Esophagus muscularis mucosa (tissue), 4 donors: ENCODE measurements around the gene FEZF1. TPM values are rescaled to one million over a fixed set of nuclear protein-coding genes. Genes with fewer than 3 reads are reported as not detected.

Experiments
- DNase-seq: peaks from one replicate; pipeline ENCODE4 v3.0.0-alpha.2; 2017; ENCODE audit errors: extremely low spot score
- H3K27ac ChIP-seq, 4 donors: fragments of 200-600 bp; sonication (generic); replicated peaks in 1 of 4; 1 replicate in 3 of 4; 2 replicates in 1 of 4; pipeline ENCODE4 v1.5.1; 2016 to 2019; ENCODE audit warnings: mild to moderate bottlenecking in 1 of 4
- H3K27me3 ChIP-seq, 4 donors: fragments of 200-600 bp; sonication (generic); one replicate each; pipeline versions ENCODE4 v1.5.1 to v1.6.0; 2016 to 2019
- H3K36me3 ChIP-seq, 4 donors: fragments of 200-600 bp; sonication (generic); one replicate each; pipeline ENCODE4 v1.5.1; 2016 to 2019
- H3K4me1 ChIP-seq, 4 donors: fragments of 200-600 bp; sonication (generic); one replicate each; pipeline ENCODE4 v1.5.1; 2016 to 2019
- H3K4me3 ChIP-seq, 4 donors: fragments of 200-600 bp; sonication (generic); 1 replicate in 2 of 4; 2 replicates in 2 of 4; pipeline ENCODE4 v1.5.1; 2016 to 2019; ENCODE audit warnings: mild to moderate bottlenecking in 4 of 4, moderate library complexity in 1 of 4
- H3K9me3 ChIP-seq, 4 donors: fragments of 200-600 bp; sonication (generic); 1 replicate in 3 of 4; 2 replicates in 1 of 4; pipeline ENCODE4 v1.5.1; 2016 to 2019
- CTCF ChIP-seq, 3 experiments: fragments of 200-600 bp in 2 of 3; fragments of 450-650 bp in 1 of 3; sonication (generic) in 2 of 3; IDR thresholded peaks; one replicate each; pipeline ENCODE4 v1.5.1; 2017 to 2019; ENCODE audit warnings: antibody characterized with exemption in 3 of 3, mild to moderate bottlenecking in 2 of 3, moderate library complexity in 1 of 3
- EP300 ChIP-seq: sonication (generic); formaldehyde crosslinking; IDR thresholded peaks from one replicate; pipeline ENCODE4 v1.6.1; 2017; ENCODE audit warnings: antibody characterized with exemption
- POLR2A ChIP-seq: fragments of 450-650 bp; IDR thresholded peaks from one replicate; pipeline ENCODE4 v1.6.1; 2017; ENCODE audit warnings: antibody characterized with exemption, moderate library complexity, mild to moderate bottlenecking, low read depth
- POLR2AphosphoS5 ChIP-seq, 2 donors: sonication (generic); formaldehyde crosslinking; IDR thresholded peaks; one replicate each; pipeline ENCODE4 v1.6.1; 2017; ENCODE audit warnings: antibody characterized with exemption in 2 of 2
- WGBS: methylation state at CpG from one replicate; pipeline ENCODE4 v1.1.5; 2018; 5-methylcytosine and 5-hydroxymethylcytosine counted together
- intact Hi-C: fragments of 100-400 bp; cut with DNase I; formaldehyde crosslinking; loops from one replicate; pipeline ENCODE4 v1.15.1; 2023
- total RNA-seq, 4 donors: library from RNA; depleted of rRNA; stranded (reverse); fragments of >200 nt; gene quantifications; one replicate each; pipeline versions ENCODE4 v1.1.0 to v1.2.1, GENCODE V29; 2016

The FEZF1 gene
- total RNA-seq, 4 donors from 2014 or later: not detected

GRCh38 chr7:122327969-122328368 is 23.4 kb upstream of the FEZF1 start:
- no peak overlapping the region for H3K27ac ChIP-seq
- no peak overlapping the region for H3K4me3 ChIP-seq
- H3K36me3 ChIP-seq: peaks cover 0 to 4% (median 0%) of the 10 kb centered on the region in 4 donors
- H3K27me3 ChIP-seq: no peaks in the 10 kb centered on the region
- H3K9me3 ChIP-seq: no peaks in the 10 kb centered on the region
- intact Hi-C loops: no loop called here
- DNase-seq: no peak
- no peak for TF ChIP-seq POLR2AphosphoS5 (IDR thresholded peaks at IDR 0.05)
- TF ChIP-seq POLR2A: no peak
- no peak for TF ChIP-seq CTCF (IDR thresholded peaks at IDR 0.05)
- TF ChIP-seq EP300: no peak
- WGBS: 76% methylated on average over 3 of the region's 3 CpGs
- no peaks in the 10 kb centered on the region for H3K4me1 ChIP-seq

- H3K27ac ChIP-seq: no peak overlapping the region
- DNase-seq: no peak
- intact Hi-C loops: no loop called here
- WGBS: 11% methylated on average over 50 of the region's 71 CpGs
- H3K4me3 ChIP-seq: peak overlapping the region; percentile 6 to 21 (median 17)
- TF ChIP-seq POLR2AphosphoS5 (IDR thresholded peaks at IDR 0.05) (no peak), POLR2A (no peak), EP300 (no peak), CTCF (IDR thresholded peaks at IDR 0.05) (no peak)
- peaks cover 11 to 33% (median 30%) of the 10 kb centered on the region in 4 donors for H3K4me1 ChIP-seq
- H3K9me3 ChIP-seq: no peaks in the 10 kb centered on the region
- H3K27me3 ChIP-seq: peaks cover 3 to 57% (median 54%) of the 10 kb centered on the region in 4 donors
- no peaks in the 10 kb centered on the region for H3K36me3 ChIP-seq
Observed at GRCh38 chr7:122316467-122317388, 12.2 kb upstream of the FEZF1 start.

- H3K4me3 ChIP-seq: peak overlapping the region in 3 of 4 donors; percentile 6 to 21 (median 21)
- TF ChIP-seq POLR2AphosphoS5 (IDR thresholded peaks at IDR 0.05): no peak
- TF ChIP-seq EP300: no peak
- no peak for TF ChIP-seq CTCF (IDR thresholded peaks at IDR 0.05)
- TF ChIP-seq POLR2A: no peak
- no peaks in the 10 kb centered on the region for H3K9me3 ChIP-seq
- H3K4me1 ChIP-seq: peaks cover 13 to 40% (median 32%) of the 10 kb centered on the region in 4 donors
- H3K27me3 ChIP-seq: peaks cover 3 to 65% (median 62%) of the 10 kb centered on the region in 4 donors
- H3K27ac ChIP-seq: no peak overlapping the region
- no peaks in the 10 kb centered on the region for H3K36me3 ChIP-seq
- DNase-seq: no peak
- intact Hi-C loops: no loop called here
- 15% methylated on average over 21 of the region's 25 CpGs for WGBS
Observed at GRCh38 chr7:122315507-122316466, 11.2 kb upstream of the FEZF1 start.

GRCh38 chr7:122314284-122314683 is 9.7 kb upstream of the FEZF1 start:
- intact Hi-C loops: no loop called here
- no peak for DNase-seq
- TF ChIP-seq POLR2AphosphoS5 (IDR thresholded peaks at IDR 0.05): no peak
- no peak for TF ChIP-seq POLR2A
- TF ChIP-seq CTCF (IDR thresholded peaks at IDR 0.05): no peak
- no peak for TF ChIP-seq EP300
- Histone ChIP-seq H3K36me3 (no peaks in the 10 kb centered on the region), H3K4me3 (no peak overlapping the region), H3K9me3 (no peaks in the 10 kb centered on the region), H3K4me1 (peaks cover 23 to 52% (median 45%) of the 10 kb centered on the region in 4 donors), H3K27ac (no peak overlapping the region), H3K27me3 (peaks cover 10 to 80% (median 77%) of the 10 kb centered on the region in 4 donors)
- WGBS: 26% methylated on average over 4 of the region's 4 CpGs
